IMR-90 (cell line): Measurements from ENCODE around the gene PTPRS. TPM values are rescaled to one million over a fixed set of nuclear protein-coding genes. Genes with fewer than 3 reads are reported as not detected.

Source experiments
- polyA plus RNA-seq, 3 experiments: library from polyadenylated mRNA; depleted of rRNA; stranded (reverse); fragments of >200 nt; gene quantifications; 2 replicates each; pipeline ENCODE4 v1.2.3, GENCODE V29; 2012; ENCODE audit warnings: low replicate concordance in 1 of 3
- total RNA-seq: library from RNA; depleted of rRNA; stranded (reverse); fragments of >200 nt; gene quantifications from 2 replicates; pipeline ENCODE4 v1.2.3, GENCODE V29; 2012; rRNA removed

The PTPRS gene
- total and polyA plus RNA-seq, 2 of the 4 experiments (the other 2 are of a cell fraction), result 40.1 to 51.9 TPM

Other genes with a start within 250 kb of the PTPRS start
- gene ZNRF4, start 114.6 kb upstream of the PTPRS start, total RNA-seq, result not detected in 2 replicates
- gene ZNRF4, start 114.6 kb upstream of the PTPRS start, polyA plus RNA-seq (2012; rRNA removed), result not detected in 2 replicates
- not detected in 2 replicates for gene TINCR, start 227.1 kb upstream of the PTPRS start, total RNA-seq
- gene TINCR, start 227.1 kb upstream of the PTPRS start, polyA plus RNA-seq (2012; rRNA removed), result 0.03 and 0.05 TPM in 2 replicates